Activated T-cell treated with anti-CD3 and anti-CD28 coated beads, Interleukin-2, amount 50 U/mL, for 24 hours (primary cell): ENCODE measurements around the gene USF3.

Source experiments
- DNase-seq: peaks from one replicate; pipeline ENCODE4 v3.0.0-alpha.2; 2020
- H3K27ac Mint-ChIP-seq: 2 replicates; pipeline ENCODE4 v1.8.0; 2020; ENCODE audit warnings: mild to moderate bottlenecking, mixed read lengths
- H3K27me3 Mint-ChIP-seq: 2 replicates; pipeline ENCODE4 v1.8.0; 2020; ENCODE audit warnings: mixed read lengths
- H3K36me3 Mint-ChIP-seq: 2 replicates; pipeline ENCODE4 v1.8.0; 2020; ENCODE audit warnings: low read depth, mixed read lengths
- H3K4me1 Mint-ChIP-seq: 2 replicates; pipeline ENCODE4 v1.8.0; 2020; ENCODE audit warnings: low read depth, mixed read lengths
- H3K4me3 Mint-ChIP-seq: 2 replicates; pipeline ENCODE4 v1.8.0; 2020; ENCODE audit warnings: mild to moderate bottlenecking, moderate library complexity, mixed read lengths
- H3K9me3 Mint-ChIP-seq: 2 replicates; pipeline ENCODE4 v1.8.0; 2020; ENCODE audit warnings: mixed read lengths

Gene USF3, protein sequence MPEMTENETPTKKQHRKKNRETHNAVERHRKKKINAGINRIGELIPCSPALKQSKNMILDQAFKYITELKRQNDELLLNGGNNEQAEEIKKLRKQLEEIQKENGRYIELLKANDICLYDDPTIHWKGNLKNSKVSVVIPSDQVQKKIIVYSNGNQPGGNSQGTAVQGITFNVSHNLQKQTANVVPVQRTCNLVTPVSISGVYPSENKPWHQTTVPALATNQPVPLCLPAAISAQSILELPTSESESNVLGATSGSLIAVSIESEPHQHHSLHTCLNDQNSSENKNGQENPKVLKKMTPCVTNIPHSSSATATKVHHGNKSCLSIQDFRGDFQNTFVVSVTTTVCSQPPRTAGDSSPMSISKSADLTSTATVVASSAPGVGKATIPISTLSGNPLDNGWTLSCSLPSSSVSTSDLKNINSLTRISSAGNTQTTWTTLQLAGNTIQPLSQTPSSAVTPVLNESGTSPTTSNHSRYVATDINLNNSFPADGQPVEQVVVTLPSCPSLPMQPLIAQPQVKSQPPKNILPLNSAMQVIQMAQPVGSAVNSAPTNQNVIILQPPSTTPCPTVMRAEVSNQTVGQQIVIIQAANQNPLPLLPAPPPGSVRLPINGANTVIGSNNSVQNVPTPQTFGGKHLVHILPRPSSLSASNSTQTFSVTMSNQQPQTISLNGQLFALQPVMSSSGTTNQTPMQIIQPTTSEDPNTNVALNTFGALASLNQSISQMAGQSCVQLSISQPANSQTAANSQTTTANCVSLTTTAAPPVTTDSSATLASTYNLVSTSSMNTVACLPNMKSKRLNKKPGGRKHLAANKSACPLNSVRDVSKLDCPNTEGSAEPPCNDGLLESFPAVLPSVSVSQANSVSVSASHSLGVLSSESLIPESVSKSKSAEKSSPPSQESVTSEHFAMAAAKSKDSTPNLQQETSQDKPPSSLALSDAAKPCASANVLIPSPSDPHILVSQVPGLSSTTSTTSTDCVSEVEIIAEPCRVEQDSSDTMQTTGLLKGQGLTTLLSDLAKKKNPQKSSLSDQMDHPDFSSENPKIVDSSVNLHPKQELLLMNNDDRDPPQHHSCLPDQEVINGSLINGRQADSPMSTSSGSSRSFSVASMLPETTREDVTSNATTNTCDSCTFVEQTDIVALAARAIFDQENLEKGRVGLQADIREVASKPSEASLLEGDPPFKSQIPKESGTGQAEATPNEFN (N-terminal part only)

DNA sequence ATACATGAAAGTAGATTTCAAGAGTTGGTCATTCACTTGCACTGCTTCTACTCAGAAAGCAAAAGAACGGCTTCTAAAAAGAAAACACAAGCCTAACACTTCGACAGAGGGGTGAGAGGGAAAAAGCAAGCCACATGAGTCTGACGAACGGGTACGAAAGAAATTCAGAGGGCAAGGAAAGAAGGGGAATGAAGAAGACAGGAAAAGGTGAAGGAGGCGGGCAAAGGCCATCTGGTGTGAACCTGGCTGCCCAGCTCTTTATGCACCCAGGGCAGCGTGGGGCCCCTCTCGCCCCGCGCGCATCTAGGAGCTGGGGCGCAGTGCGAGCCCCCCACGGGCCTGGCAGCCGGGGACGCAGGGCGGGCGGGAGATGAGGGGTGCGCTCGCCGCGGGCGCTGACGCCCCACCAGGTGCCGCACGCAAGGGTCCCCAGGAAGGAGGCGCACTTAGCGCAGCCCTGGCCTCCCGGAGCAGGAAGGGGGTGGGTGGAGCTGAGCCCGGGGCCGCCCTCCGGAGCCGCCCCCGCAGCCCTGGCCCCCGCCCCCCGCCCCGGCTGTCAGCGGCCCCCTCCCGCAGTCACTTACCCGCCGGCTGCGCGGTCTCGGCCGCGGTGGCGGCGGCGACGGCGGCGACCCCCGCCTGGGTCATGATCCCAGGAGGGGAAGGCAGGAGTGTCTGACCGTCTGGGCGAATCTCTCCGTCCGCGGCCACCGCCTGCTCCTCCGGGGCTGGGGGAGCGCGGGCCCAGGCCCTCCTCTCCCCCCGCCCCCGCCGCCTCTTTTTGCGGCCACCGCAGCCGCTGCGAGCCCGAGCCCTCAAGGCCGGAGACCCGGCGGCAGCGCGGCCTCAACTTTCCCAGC is at the start of gene USF3:
Gene USF3, minus strand, starts transcription at position 857 of the 860 bp plus-strand sequence. CDS start 21,764 bp downstream, outside the sequence.
- Mint-ChIP-seq H3K27ac (peak within 1 kb of the TSS; percentile 97), H3K4me1 (peaks cover 28% of the 10 kb centered on the region), H3K36me3 (peaks cover 9% of the 10 kb centered on the region), H3K9me3 (no peaks in the 10 kb centered on the region), H3K4me3 (peak within 1 kb of the TSS; percentile 96), H3K27me3 (no peaks in the 10 kb centered on the region)
- peak; percentile 88 for DNase-seq

DNA sequence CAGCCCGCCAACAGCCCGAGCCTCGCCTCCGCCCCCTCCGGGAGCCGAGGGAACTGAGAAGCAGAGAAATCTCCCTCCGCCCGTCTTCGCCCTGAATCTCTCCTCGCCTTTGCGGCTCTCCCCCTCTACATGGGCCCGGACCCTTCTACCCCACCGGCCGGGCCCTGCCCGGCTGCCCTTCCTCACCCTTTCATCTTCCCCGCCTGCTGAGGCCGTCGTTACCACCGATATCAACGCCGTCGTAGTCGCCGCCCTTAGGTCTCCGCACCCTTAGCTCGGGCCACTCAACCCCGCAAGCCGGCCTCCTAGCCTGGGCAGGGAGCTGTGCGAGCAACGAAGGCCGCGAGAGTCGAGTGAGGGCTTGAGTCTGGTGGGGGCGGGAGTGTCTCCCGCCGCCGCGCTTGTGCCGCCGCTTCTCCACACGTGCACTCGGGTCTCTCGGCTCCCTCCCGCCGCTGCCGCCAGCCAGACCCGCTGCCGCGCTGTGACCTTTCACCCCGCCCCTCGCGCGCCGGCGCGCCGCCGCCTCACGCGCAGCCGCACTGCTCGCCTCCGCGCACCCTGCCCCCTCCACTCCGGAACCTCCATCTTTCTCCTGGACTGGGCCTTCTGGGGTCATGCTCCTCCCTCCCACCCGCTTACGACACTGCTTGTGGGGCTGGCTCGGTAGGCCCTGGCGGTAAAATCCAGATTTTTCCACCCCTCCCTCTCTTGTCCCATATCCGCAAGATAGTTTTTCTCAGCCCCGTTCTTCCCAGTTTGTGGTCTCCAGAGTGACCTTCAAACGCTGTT is 49.5 kb upstream of the USF3 start, which contains the start of gene NAA50:
Gene NAA50, minus strand, starts transcription at position 494 of the 792 bp plus-strand sequence. Its CDS starts 300 bp downstream, at position 194.
- DNase-seq, result peak; percentile 97
- peaks cover 73% of the 10 kb centered on the region for H3K4me1 Mint-ChIP-seq
- H3K36me3 Mint-ChIP-seq, result peaks cover 61% of the 10 kb centered on the region
- no peaks in the 10 kb centered on the region for H3K9me3 Mint-ChIP-seq
- peak within 1 kb of the TSS; percentile 100 for H3K27ac Mint-ChIP-seq
- H3K27me3 Mint-ChIP-seq, result no peaks in the 10 kb centered on the region
- peak within 1 kb of the TSS; percentile 99 for H3K4me3 Mint-ChIP-seq

DNA sequence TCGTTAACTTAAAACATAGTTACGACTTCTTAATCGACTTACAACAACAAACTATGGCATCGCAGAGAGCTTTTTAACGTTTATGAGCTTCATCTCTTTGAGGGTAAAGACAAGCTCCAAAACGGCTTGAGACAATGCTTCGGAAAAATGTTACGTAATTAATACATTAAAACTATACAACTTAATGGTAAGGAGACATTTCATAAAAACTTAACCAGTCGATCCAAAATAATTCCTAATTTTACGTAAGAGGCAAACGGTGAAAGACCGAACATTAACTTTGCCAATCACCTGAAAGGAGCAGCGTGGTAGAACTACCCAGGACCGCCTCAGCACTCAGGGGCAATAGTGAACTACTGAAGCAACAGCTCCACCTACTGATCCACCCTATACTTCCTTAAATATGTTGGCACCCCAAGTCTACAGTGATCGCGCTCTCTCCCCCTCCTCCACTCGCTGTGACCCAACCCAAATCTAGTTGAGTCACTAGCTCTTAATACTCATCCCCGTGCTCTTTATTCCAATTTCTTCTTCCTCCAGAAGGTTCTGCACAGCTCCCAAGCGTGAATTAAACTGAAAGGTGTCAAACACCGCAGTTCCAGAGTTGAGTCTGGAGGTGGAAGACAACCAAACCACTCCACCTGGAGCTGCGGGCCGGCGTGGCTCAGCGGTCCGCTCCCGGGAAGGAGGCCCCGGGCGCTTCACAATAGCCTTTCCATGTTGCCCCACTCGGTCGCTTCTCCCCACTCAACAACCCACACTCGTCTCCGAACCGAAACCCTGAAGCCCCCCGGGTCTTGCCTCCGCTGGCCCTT is 48.7 kb upstream of the USF3 start:
- Mint-ChIP-seq H3K27ac (peak overlapping the region; percentile 100), H3K4me1 (peaks cover 77% of the 10 kb centered on the region), H3K9me3 (no peaks in the 10 kb centered on the region), H3K36me3 (peaks cover 68% of the 10 kb centered on the region), H3K27me3 (no peaks in the 10 kb centered on the region), H3K4me3 (peak overlapping the region; percentile 99)
- DNase-seq, result peak; percentile 74

DNA sequence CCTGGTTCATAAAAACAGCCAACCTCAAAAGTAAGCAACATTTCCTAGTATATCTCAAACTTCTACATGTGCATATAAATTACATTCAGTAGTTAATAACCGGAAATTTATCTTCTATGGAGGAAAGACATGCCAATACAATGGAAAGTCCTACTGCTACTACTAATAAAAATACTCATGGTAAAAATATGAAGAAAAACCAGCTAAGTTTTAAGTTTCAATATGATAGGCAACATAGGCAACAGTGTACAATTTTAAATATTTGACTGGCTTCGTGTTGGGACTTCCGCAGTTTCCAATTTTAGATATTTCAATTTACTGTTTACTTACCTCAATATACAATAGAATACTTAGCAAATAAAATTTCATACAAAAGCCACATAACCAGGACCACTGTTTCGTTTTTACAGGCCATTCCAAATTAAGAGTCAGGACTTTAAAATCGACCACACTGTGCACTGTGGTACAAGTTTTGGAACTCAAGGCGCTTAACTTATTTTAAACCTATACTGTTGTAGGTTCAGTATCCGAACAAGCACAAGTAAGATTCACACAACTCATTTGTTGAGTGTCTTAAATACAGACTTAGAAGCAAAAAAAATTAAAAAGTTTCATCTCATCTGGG is 46.7 kb upstream of the USF3 start:
- Mint-ChIP-seq H3K9me3 (no peaks in the 10 kb centered on the region), H3K36me3 (peaks cover 79% of the 10 kb centered on the region), H3K4me1 (peaks cover 75% of the 10 kb centered on the region), H3K27me3 (no peaks in the 10 kb centered on the region), H3K27ac (peak overlapping the region; percentile 100), H3K4me3 (peak overlapping the region; percentile 99)
- no peak for DNase-seq

DNA sequence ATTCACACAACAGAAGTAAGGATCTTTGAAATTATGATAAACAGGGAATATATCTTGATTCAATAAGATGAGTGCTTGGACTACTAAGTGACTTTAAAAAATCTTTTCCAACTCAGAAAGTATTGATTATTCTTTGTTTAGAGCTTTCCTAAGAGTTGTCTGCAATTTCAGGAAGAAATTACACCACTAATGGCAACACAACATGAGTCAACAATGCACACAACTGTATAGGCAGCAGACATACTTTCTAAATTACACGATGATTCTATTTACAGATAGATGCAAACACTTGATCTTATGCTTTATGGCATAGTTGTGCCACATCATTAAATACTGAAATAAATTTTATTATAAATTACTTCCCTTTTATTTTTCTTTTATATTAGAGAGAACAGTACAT is 45.2 kb upstream of the USF3 start:
- no peaks in the 10 kb centered on the region for H3K9me3 Mint-ChIP-seq
- peak overlapping the region; percentile 50 for H3K27ac Mint-ChIP-seq

DNA sequence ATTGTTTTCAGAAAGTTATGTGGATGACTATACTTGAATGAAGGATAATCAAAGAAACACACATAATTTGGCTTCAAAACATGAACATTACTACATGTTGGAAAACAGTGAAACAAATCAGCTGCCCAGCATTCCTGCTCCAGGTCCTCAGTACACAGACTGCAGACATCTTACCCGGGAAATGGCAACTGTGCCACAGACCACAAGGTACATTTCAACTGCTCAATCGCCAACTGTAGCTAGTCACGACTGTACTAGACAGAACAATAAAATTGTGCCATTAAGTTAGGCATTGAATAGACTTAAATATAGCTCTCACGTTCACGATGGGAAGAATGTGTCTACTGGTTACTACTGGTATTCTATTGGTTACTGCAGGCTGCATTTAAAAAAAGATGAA is 44.6 kb upstream of the USF3 start:
- Mint-ChIP-seq H3K9me3 (no peaks in the 10 kb centered on the region), H3K27me3 (no peaks in the 10 kb centered on the region), H3K27ac (peak overlapping the region; percentile 50), H3K36me3 (peaks cover 72% of the 10 kb centered on the region), H3K4me3 (peak overlapping the region; percentile 5), H3K4me1 (peaks cover 82% of the 10 kb centered on the region)
- DNase-seq, result no peak

More for the DNA sequence above, 45.2 kb upstream of the USF3 start:
- Mint-ChIP-seq H3K4me3 (peak overlapping the region; percentile 36), H3K27me3 (no peaks in the 10 kb centered on the region), H3K36me3 (peaks cover 73% of the 10 kb centered on the region), H3K4me1 (peaks cover 82% of the 10 kb centered on the region)
- no peak for DNase-seq

DNA sequence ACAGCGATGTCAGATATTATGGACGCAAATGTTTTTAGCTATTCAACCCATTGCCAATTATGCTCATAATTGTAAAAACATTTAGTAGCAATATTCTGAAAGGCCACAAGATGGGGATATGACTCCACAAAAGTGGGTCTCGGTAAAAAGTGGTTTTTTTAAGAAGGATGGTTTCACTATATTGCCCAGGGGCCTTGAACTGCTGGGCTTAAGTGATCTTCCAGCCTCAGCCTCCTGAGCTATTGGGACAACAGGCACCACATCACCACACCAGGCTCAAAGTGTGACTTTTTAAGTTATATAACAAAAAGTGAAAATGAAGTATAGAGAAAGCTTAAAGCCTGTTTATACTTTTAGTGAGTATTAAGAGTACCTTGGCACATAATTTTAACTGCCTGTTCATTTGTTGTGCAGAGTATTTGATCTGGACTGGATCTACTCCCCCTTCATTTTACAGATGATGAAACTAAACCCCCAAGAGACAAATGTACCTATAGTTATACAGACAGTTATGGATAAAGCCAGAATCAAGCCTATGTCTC is 40.2 kb upstream of the USF3 start:
- no peak overlapping the region for H3K4me3 Mint-ChIP-seq
- H3K27me3 Mint-ChIP-seq, result no peaks in the 10 kb centered on the region
- peaks cover 71% of the 10 kb centered on the region for H3K36me3 Mint-ChIP-seq
- peaks cover 81% of the 10 kb centered on the region for H3K4me1 Mint-ChIP-seq
- H3K9me3 Mint-ChIP-seq, result no peaks in the 10 kb centered on the region
- peak overlapping the region; percentile 62 for H3K27ac Mint-ChIP-seq
- DNase-seq, result no peak

DNA sequence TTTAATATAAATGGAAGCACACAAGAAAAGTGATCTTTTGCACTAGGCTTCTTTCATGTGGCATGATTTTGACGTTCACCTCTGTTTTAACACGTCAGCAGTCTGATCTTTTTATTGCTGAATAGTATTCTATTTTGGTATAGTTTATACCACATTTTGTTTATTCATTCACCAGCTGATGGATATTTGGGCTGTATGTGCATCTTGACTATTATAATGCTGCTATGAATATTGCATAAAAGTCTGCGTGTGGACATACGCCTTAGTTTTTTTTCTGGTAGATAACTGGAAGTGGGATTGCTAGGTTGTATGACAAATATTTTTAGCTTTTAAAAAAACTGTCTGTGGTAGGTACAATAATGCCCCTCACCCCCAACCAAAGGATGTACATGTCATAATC is 35.3 kb upstream of the USF3 start:
- no peak overlapping the region for H3K4me3 Mint-ChIP-seq
- peaks cover 47% of the 10 kb centered on the region for H3K4me1 Mint-ChIP-seq
- DNase-seq, result no peak
- H3K9me3 Mint-ChIP-seq, result no peaks in the 10 kb centered on the region
- no peak overlapping the region for H3K27ac Mint-ChIP-seq
- peaks cover 84% of the 10 kb centered on the region for H3K36me3 Mint-ChIP-seq
- no peaks in the 10 kb centered on the region for H3K27me3 Mint-ChIP-seq

DNA sequence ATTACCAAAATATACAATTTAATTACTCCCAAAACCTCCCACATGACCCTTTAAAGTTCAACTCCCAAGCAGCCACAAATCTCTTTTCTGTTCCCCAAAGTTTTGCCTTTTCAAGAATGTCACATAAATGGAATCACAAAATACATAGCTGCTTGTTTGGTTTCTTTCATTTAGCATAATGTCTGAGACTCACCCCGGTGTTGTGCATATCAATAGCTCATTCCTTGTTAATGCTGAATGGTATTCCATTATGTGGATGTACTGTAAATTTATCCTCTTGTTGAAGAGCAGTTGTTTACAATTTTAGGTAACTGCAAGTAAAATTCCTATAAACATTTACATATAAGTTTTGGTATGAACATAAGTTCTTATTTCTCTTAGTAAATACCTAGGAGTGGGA is 34.1 kb upstream of the USF3 start:
- H3K9me3 Mint-ChIP-seq, result no peaks in the 10 kb centered on the region
- no peak for DNase-seq
- no peaks in the 10 kb centered on the region for H3K27me3 Mint-ChIP-seq
- H3K27ac Mint-ChIP-seq, result no peak overlapping the region
- no peak overlapping the region for H3K4me3 Mint-ChIP-seq
- H3K36me3 Mint-ChIP-seq, result peaks cover 85% of the 10 kb centered on the region
- peaks cover 43% of the 10 kb centered on the region for H3K4me1 Mint-ChIP-seq

DNA sequence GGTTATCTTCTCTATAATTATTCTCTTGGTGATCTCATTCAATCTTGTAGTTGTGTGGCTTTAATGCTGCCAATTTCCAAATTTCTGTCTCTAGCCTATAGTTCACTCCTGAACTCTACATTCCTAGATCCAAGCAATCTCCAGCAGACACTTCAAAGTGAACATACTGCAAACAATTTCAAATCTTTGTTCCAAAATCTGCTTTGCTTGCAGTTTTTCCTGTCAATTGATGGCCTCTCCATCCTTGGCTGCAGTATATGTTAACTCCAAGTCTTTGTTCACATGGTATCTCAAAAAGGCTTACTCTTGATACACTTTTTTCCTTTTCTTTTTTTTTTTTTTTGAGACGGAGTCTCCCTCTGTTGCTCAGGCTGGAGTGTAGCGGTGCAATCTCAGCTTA is 32.2 kb upstream of the USF3 start:
- Mint-ChIP-seq H3K9me3 (no peaks in the 10 kb centered on the region), H3K4me3 (no peak overlapping the region), H3K4me1 (peaks cover 35% of the 10 kb centered on the region), H3K27ac (no peak overlapping the region), H3K27me3 (no peaks in the 10 kb centered on the region), H3K36me3 (peaks cover 87% of the 10 kb centered on the region)
- DNase-seq, result no peak

DNA sequence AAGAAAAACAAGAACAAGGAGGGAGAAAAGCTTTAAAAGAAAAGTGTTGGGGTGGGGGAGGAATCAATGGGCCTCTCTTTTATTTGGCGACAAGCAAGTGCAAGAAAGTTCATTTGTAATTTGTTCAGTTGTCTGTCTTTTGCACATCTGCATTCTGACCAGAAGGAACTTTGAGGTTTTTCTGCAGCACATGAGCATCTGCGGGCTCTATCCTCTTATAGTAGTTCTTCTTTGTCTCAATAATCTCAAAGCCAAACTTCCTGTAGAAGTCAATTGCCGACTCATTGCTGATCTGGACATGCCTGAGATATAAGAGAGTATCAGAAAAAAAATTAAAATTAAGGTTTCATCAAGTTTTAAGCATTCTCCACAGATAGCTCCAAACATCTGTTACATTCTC is 25.2 kb upstream of the USF3 start:
- DNase-seq, result no peak

DNA sequence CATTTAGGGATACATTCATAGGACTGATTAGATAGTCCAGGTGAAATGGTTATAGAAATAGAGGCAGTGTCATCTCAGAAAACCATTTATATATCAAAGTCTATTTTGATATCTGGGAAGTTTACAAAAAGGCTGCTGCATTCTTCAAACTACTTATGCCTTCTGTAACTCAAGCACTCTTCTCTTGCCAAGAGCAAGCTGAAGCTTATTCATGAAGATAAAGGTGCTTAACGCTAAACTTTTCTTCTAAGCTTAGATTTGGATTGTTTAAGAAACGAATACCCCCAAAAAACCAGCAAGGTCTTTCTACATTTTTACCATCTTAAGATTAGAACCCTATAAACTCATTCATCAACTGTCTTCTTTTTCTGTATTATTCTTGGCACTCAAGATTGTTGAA is 23.3 kb upstream of the USF3 start:
- Mint-ChIP-seq H3K27me3 (no peaks in the 10 kb centered on the region), H3K9me3 (no peaks in the 10 kb centered on the region), H3K4me1 (peaks cover 26% of the 10 kb centered on the region), H3K36me3 (peaks cover 95% of the 10 kb centered on the region), H3K4me3 (no peak overlapping the region), H3K27ac (no peak overlapping the region)
- DNase-seq, result no peak

More for the DNA sequence above, 25.2 kb upstream of the USF3 start:
- Mint-ChIP-seq H3K9me3 (no peaks in the 10 kb centered on the region), H3K27me3 (no peaks in the 10 kb centered on the region), H3K4me3 (no peak overlapping the region), H3K4me1 (peaks cover 32% of the 10 kb centered on the region), H3K27ac (peak overlapping the region; percentile 22), H3K36me3 (peaks cover 97% of the 10 kb centered on the region)
